Measurements from ENCODE around the gene KRT16.
"Not testable (repeated sequence)": the region's sequence is repeated elsewhere in the genome, so short reads cannot be mapped to it uniquely, and the experiment has no call there.

Gene KRT16

DNA sequence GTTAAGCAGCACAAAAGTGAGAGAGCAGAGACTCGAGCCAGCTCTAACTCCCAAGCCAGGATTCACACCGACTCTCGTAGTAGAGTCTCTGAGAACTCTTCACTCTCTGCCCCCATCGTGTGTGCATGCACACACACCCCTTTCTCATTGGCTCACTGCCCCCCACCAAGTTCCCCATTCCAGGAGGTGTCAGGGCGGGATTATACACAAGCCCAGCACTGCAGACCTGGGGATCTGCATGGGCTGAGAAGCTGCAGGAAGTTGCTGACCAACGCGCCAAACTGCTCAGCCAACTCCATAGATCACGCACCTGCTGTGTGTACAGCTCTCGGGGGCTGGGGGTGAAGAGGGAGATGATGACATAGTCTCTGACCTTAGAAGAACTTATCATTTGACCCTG lies 2.2 kb upstream of the KRT16 start:
- not testable (repeated sequence) for H3K4me3 ChIP-seq (ENCODE audit: low read length); H3K27ac ChIP-seq (ENCODE audit: low read depth, low read length); H3K4me1 ChIP-seq (ENCODE audit: control insufficient read depth, insufficient read depth, low read length); H3K27me3 ChIP-seq (ENCODE audit: control insufficient read depth, insufficient read depth, low read length); H3K9ac ChIP-seq (ENCODE audit: low read length); H3K36me3 ChIP-seq (ENCODE audit: control insufficient read depth, insufficient read depth, low read length)

DNA sequence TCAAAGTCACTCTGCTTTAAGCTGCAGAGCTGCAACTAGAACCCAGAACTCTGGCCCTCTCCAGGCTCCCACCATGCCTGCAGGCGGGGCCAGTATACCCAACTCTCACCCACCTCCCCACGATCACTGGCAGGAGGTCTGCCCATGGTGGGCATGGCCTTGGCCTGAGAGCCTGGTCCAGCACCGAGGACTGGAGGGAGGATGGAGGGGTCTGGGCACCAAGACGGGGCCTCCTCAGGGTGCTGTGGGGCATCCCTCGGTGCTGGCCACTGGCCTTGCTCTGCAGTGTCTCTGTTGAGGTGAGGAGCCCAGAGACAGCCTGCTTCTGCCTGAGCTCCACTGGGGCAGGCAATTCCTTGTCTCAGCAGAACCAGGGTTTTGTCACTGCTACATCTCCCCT lies 1.5 kb upstream of the KRT16 start:
- Histone ChIP-seq H3K4me1 (ENCODE audit: control insufficient read depth, insufficient read depth, low read length) (no peaks in the 10 kb centered on the region), H3K27me3 (ENCODE audit: control insufficient read depth, insufficient read depth, low read length) (no peaks in the 10 kb centered on the region), H3K9ac (ENCODE audit: low read length) (no peak overlapping the region)

DNA sequence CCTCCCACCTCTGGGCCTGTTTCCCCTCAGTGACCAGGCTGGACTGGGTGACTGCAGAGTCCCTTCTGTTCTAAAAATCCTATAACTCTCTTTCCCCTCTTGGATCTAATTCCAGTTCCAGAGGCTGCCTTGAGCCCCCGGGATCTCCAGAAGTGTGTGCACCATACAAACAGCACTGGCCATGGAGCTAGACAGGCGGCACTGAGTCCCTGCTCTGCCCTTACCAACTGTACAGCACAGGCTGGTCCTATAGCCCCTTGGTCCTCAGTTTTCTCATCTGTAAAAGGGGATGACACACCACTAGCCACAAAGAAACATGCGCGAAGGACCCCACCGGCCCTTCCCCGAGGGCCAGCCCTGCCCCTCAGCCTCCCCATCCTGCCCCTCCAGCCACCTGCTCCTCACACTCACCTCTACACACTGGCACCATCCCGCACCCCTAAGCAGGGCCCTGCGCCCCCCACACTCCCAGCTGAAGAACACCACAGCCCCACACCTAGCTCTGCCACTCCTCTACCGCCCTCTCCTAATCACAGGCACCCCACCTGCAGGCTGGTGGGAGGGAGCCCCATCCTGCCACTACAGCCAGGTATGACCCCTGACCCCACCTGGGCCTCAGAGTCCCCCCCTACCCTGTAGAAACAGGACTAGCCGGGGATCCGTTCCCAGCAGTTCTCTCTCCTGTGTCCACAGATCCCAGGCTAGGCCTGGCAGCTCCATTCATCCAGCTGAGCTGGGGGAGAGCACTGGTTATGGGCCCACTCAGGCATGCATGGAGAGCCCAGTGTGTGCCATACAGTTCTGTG lies 913 bp upstream of the KRT16 start:
- Histone ChIP-seq H3K9ac (ENCODE audit: low read length) (no peak overlapping the region), H3K4me1 (ENCODE audit: control insufficient read depth, insufficient read depth, low read length) (no peaks in the 10 kb centered on the region), H3K27me3 (ENCODE audit: control insufficient read depth, insufficient read depth, low read length) (no peaks in the 10 kb centered on the region), H3K4me3 (ENCODE audit: low read length) (no peak overlapping the region), H3K27ac (ENCODE audit: low read depth, low read length) (no peak overlapping the region), H3K36me3 (ENCODE audit: control insufficient read depth, insufficient read depth, low read length) (no peaks in the 10 kb centered on the region)

More for the DNA sequence above, 1.5 kb upstream of the KRT16 start:
- H3K4me3 ChIP-seq (ENCODE audit: low read length) = no peak overlapping the region
- no peak overlapping the region for H3K27ac ChIP-seq (ENCODE audit: low read depth, low read length)
- no peaks in the 10 kb centered on the region for H3K36me3 ChIP-seq (ENCODE audit: control insufficient read depth, insufficient read depth, low read length)

DNA sequence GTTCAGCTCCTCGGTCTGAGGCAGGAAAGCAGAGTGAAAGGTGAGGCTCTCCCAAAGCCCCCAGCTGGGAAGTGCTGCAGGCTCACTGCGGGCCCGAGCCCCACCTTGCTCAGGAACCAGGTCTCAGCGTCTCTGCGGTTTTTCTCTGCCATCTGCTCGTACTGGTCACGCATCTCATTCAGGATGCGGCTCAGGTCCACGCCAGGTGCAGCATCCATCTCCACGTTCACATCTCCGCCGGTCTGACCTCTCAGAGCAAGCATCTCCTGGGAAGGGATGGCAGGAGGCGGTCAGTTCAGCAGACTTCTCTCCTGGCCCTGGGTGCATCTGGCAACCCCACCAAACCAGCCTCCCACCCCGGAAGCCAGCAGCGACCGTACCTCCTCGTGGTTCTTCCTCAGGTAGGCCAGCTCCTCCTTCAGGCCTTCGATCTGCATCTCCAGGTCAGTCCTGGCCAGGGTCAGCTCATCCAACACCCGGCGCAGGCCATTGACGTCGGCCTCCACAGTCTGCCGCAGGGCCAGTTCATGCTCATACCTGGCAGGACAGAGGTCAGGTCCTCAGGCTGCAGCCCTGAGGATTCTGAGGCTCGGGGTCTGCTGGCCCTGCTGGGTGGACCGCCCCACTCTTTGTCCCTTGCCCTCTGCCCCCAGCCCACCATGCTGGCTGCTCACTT lies 1.5 kb downstream of the KRT16 start:
- no peak overlapping the region for H3K4me3 ChIP-seq (ENCODE audit: low read length)
- no peaks in the 10 kb centered on the region for H3K36me3 ChIP-seq (ENCODE audit: control insufficient read depth, insufficient read depth, low read length)
- H3K27me3 ChIP-seq (ENCODE audit: control insufficient read depth, insufficient read depth, low read length) = no peaks in the 10 kb centered on the region
- no peak overlapping the region for H3K9ac ChIP-seq (ENCODE audit: low read length)
- no peaks in the 10 kb centered on the region for H3K4me1 ChIP-seq (ENCODE audit: control insufficient read depth, insufficient read depth, low read length)
- no peak overlapping the region for H3K27ac ChIP-seq (ENCODE audit: low read depth, low read length)

DNA sequence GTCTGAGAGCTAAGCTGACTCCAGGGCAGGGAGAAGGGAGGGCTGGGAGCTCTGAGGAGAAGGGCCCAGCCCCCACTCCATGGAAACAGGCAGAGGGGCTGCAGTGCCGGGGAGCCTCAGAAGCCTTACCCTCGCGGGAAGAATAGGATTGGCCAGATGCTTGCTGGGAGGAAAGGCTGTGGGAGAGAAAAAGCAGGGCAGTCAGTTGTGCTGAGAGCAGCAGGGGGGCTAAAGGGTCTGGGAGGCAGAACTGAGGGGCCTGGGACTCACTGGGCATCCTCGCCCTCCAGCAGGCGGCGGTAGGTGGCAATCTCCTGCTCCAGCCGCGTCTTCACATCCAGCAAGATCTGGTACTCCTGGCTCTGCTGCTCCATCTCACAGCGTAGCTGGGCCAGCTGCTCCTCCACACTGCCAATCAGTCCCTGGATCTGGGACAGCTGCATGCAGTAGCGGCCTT lies 2.5 kb downstream of the KRT16 start:
- H3K27ac ChIP-seq (ENCODE audit: low read depth, low read length); H3K27me3 ChIP-seq (ENCODE audit: control insufficient read depth, insufficient read depth, low read length); H3K4me3 ChIP-seq (ENCODE audit: low read length); H3K9ac ChIP-seq (ENCODE audit: low read length); H3K4me1 ChIP-seq (ENCODE audit: control insufficient read depth, insufficient read depth, low read length); H3K36me3 ChIP-seq (ENCODE audit: control insufficient read depth, insufficient read depth, low read length): not testable (repeated sequence)

DNA sequence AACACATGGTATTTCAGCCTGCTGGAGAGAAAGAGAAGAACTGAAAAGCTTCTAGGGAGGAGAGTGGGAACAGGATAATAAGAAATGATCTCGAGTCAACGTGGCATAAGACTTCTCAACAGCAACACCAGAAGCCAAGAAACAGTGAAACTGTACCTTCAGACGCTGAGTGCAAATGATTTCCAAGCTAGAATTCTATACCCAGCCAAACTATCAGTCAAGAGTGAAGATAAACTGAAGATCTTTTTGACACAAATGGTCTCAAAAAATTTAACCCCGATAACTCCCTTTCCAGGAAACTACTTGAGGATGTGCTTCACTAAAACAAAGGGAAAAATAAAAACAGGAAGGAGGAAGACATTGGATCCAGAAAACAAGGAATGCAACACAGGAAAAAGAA lies 5.6 kb downstream of the KRT16 start:
- not testable (repeated sequence) for H3K4me1 ChIP-seq (ENCODE audit: control insufficient read depth, insufficient read depth, low read length); H3K4me3 ChIP-seq (ENCODE audit: low read length); H3K9ac ChIP-seq (ENCODE audit: low read length); H3K36me3 ChIP-seq (ENCODE audit: control insufficient read depth, insufficient read depth, low read length); H3K27me3 ChIP-seq (ENCODE audit: control insufficient read depth, insufficient read depth, low read length); H3K27ac ChIP-seq (ENCODE audit: low read depth, low read length)

DNA sequence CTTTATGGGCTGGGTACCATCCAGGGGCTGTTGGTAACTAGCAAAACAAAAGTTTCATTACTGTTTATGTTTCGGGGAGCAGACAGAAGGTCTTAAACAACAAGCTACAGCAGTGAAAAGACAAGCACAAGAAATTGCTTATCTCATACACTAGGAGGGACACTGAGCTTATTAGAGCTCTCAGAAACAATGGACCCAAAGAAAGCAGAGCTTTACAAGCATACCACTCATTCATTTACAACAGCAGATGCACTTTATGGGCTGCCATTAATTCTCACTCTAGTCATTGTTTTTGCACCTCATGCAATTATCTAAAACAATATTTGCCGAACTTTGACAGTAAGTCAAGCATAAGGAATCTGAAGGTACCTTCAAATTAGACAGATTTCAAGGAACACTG lies 10.0 kb downstream of the KRT16 start:
- Histone ChIP-seq H3K36me3 (ENCODE audit: control insufficient read depth, insufficient read depth, low read length) (no peaks in the 10 kb centered on the region), H3K9ac (ENCODE audit: low read length) (no peak overlapping the region), H3K27ac (ENCODE audit: low read depth, low read length) (no peak overlapping the region), H3K27me3 (ENCODE audit: control insufficient read depth, insufficient read depth, low read length) (no peaks in the 10 kb centered on the region), H3K4me1 (ENCODE audit: control insufficient read depth, insufficient read depth, low read length) (no peaks in the 10 kb centered on the region), H3K4me3 (ENCODE audit: low read length) (no peak overlapping the region)

DNA sequence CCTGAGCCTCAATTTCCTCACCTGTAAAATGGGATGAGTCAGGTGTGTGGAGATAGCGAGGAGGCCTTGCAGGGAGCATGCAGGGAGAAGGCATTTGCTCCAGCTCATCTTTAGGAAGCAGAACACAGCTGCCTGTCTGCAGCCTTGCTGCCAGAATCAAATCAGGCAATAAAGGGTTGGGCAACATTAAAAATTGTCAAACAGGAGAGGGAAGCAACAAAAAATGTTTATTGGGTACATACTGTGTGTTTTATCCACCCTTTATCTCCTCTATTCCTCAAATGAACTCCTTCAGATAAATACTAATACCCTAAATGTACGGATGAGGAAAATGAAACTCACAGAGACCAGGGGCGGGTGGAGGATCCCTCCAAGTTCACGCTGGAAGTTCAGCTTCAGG lies 12.2 kb downstream of the KRT16 start:
- Histone ChIP-seq H3K9ac (ENCODE audit: low read length) (no peak overlapping the region), H3K36me3 (ENCODE audit: control insufficient read depth, insufficient read depth, low read length) (no peaks in the 10 kb centered on the region), H3K27me3 (ENCODE audit: control insufficient read depth, insufficient read depth, low read length) (peaks cover 1% of the 10 kb centered on the region), H3K4me3 (ENCODE audit: low read length) (no peak overlapping the region), H3K27ac (ENCODE audit: low read depth, low read length) (no peak overlapping the region), H3K4me1 (ENCODE audit: control insufficient read depth, insufficient read depth, low read length) (no peaks in the 10 kb centered on the region)

DNA sequence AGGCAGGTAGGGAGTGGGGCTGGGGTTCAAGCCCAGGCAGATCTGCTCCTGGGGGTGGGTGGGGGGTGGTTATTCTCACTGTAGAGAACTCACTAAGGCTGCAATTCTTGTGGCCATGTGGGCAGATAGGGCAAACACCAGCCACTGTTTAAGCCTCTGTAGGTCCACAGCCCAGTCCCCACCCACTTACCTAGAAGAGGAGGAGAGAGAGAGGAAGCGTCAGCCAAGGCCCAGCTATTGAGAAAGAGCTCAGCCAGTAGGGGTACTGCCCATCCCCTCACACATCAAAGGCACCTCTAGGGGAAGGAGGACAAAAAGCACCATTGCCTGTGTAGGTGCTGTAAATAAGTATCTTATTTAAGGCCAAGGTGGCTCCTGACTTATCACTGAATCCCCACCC lies 12.9 kb downstream of the KRT16 start:
- Histone ChIP-seq H3K4me1 (ENCODE audit: control insufficient read depth, insufficient read depth, low read length) (no peaks in the 10 kb centered on the region), H3K27ac (ENCODE audit: low read depth, low read length) (no peak overlapping the region), H3K9ac (ENCODE audit: low read length) (no peak overlapping the region), H3K36me3 (ENCODE audit: control insufficient read depth, insufficient read depth, low read length) (no peaks in the 10 kb centered on the region), H3K4me3 (ENCODE audit: low read length) (no peak overlapping the region), H3K27me3 (ENCODE audit: control insufficient read depth, insufficient read depth, low read length) (peaks cover 2% of the 10 kb centered on the region)

DNA sequence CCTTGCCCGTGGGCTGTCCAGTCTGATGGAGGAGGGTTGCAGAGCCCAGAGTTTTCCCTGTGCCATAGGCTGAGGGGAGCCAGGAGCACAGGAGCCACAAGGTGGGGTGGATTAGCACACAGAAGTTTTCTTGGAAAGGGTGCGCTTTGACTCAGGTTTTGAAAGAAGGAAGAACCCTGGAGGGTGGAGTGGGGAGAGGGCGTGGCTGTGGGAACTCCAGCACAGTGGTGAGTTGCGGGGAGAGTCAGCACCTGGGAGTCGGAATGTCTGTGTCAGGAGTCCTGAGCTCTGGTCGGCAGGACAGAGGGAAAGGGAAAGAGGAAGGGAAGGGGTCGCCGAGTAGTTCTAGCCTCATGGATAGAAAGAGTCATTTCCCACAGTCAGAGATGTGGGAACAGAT lies 17.0 kb downstream of the KRT16 start:
- Histone ChIP-seq H3K36me3 (ENCODE audit: control insufficient read depth, insufficient read depth, low read length) (no peaks in the 10 kb centered on the region), H3K9ac (ENCODE audit: low read length) (no peak overlapping the region), H3K4me3 (ENCODE audit: low read length) (no peak overlapping the region), H3K4me1 (ENCODE audit: control insufficient read depth, insufficient read depth, low read length) (no peaks in the 10 kb centered on the region), H3K27me3 (ENCODE audit: control insufficient read depth, insufficient read depth, low read length) (peaks cover 2% of the 10 kb centered on the region), H3K27ac (ENCODE audit: low read depth, low read length) (no peak overlapping the region)

DNA sequence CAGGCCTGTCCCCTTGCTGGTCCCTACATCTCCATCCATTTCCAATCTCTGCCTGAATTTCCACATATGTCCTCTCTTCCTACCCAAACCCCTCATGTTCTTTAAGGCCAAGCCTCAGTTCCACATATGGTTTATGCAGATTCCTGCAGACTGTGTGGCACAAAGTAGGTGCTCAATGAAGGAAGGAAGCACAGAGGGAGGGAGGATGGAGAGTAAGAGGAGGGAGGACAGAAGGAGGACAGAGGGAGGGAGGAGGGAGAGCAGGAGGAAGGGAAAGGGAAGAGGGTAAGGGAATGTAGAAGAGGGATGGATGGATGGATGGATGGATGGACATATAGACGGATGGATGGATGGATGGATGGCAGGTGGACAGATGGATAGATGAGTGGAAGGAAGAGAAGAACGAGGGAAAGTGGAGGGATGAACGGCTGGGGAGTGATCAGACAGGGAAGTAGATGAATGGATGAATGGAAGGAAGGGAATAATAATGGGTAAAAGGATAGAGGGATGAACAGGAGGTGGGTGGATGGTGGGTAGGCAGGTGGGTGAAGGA lies 18.1 kb downstream of the KRT16 start:
- Histone ChIP-seq H3K36me3 (ENCODE audit: control insufficient read depth, insufficient read depth, low read length) (no peaks in the 10 kb centered on the region), H3K9ac (ENCODE audit: low read length) (no peak overlapping the region), H3K4me3 (ENCODE audit: low read length) (no peak overlapping the region), H3K4me1 (ENCODE audit: control insufficient read depth, insufficient read depth, low read length) (no peaks in the 10 kb centered on the region), H3K27ac (ENCODE audit: low read depth, low read length) (no peak overlapping the region), H3K27me3 (ENCODE audit: control insufficient read depth, insufficient read depth, low read length) (peaks cover 2% of the 10 kb centered on the region)

DNA sequence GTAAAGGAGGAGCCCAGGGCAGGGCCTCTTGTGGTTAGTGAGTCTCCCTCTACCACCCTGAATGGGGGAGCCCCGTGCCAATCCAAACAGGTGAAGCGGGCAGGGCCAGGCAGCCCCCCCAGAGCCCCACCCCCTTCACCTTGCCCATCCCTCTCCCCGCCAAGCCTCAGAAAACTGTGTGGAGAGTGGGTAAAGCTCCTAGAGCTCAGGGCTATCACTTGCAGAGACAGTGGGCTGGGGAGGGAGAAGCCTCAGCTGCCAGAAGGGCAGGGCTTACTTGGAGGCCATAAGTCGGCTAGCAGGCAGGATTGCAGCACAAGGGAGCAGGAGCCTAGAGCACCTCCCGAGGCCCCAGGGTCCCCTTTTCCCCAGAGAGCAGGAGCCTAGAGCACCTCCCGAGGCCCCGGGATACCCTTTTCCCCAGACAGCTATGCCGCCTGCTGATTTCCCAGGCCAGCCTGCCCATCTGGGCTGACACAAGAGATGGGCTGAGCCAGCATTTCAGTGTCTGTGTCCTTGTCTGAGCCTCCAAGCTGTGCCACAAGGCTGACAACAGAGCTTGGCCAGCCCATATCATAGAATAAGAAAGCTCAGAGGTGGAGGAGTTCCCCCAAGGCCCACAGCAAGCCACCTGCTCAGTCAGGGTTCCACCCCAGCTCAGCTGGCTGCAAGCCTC lies 19.1 kb downstream of the KRT16 start:
- no peak overlapping the region for H3K9ac ChIP-seq (ENCODE audit: low read length)
- peaks cover 2% of the 10 kb centered on the region for H3K27me3 ChIP-seq (ENCODE audit: control insufficient read depth, insufficient read depth, low read length)
- H3K4me1 ChIP-seq (ENCODE audit: control insufficient read depth, insufficient read depth, low read length) = no peaks in the 10 kb centered on the region
- no peak overlapping the region for H3K27ac ChIP-seq (ENCODE audit: low read depth, low read length)
- no peak overlapping the region for H3K4me3 ChIP-seq (ENCODE audit: low read length)
- H3K36me3 ChIP-seq (ENCODE audit: control insufficient read depth, insufficient read depth, low read length) = no peaks in the 10 kb centered on the region
